Smooth muscle cell (in vitro differentiated cells): ENCODE data around the gene DGCR6. TPM values are rescaled to one million over a fixed set of nuclear protein-coding genes. Genes with fewer than 3 reads are reported as not detected.
"Not testable (repeated sequence)": the region's sequence is repeated elsewhere in the genome, so short reads cannot be mapped to it uniquely, and the experiment has no call there.

Experiments
- DNase-seq: peaks from one replicate; lab custom pipeline; 2025; ENCODE audit not compliant: unreplicated experiment; lab: John Stamatoyannopoulos, UW
- H2AFZ ChIP-seq: fragments of 200-600 bp; sonication (generic); 2 replicates; pipeline ENCODE4 v1.6.0; 2016; ENCODE audit warnings: antibody characterized with exemption, low read depth, mild to moderate bottlenecking
- H3F3A ChIP-seq: fragments of 200-600 bp; sonication (generic); 2 replicates; pipeline ENCODE4 v1.6.0; 2017; ENCODE audit warnings: antibody characterized with exemption, low read depth
- H3K27ac ChIP-seq: fragments of 200-600 bp; sonication (generic); 2 replicates; pipeline ENCODE4 v1.5.1; 2016; ENCODE audit warnings: low read depth, mild to moderate bottlenecking
- H3K27me3 ChIP-seq: fragments of 200-600 bp; sonication (generic); 2 replicates; pipeline ENCODE4 v1.6.1; 2016; ENCODE audit warnings: low read depth, mild to moderate bottlenecking
- H3K36me3 ChIP-seq: fragments of 200-600 bp; sonication (generic); 2 replicates; pipeline ENCODE4 v1.5.1; 2016; ENCODE audit warnings: low read depth
- H3K4me1 ChIP-seq: fragments of 200-600 bp; sonication (generic); 2 replicates; pipeline ENCODE4 v1.5.1; 2016; ENCODE audit warnings: low read depth
- H3K4me2 ChIP-seq: fragments of 200-600 bp; sonication (generic); 2 replicates; pipeline ENCODE4 v1.6.0; 2016; ENCODE audit warnings: mild to moderate bottlenecking
- H3K4me3 ChIP-seq: fragments of 200-600 bp; sonication (generic); 2 replicates; pipeline ENCODE4 v1.5.1; 2016; ENCODE audit warnings: mild to moderate bottlenecking
- H3K79me2 ChIP-seq: fragments of 200-600 bp; sonication (generic); 2 replicates; pipeline ENCODE4 v1.6.0; 2016; ENCODE audit warnings: low read depth, mild to moderate bottlenecking
- H3K9ac ChIP-seq: fragments of 200-600 bp; sonication (generic); 2 replicates; pipeline ENCODE4 v1.6.0; 2016; ENCODE audit warnings: low read depth
- H3K9me3 ChIP-seq: fragments of 200-600 bp; sonication (generic); replicated peaks from 2 replicates; pipeline ENCODE4 v1.5.1; 2016; ENCODE audit warnings: low read depth
- H4K20me1 ChIP-seq: fragments of 200-600 bp; sonication (generic); 2 replicates; pipeline ENCODE4 v1.6.0; 2016; ENCODE audit warnings: low read depth
- WGBS: methylation state at CpG from one replicate; pipeline ENCODE4 v1.1.7; 2016; ENCODE audit warnings: low lambda C conversion rate; 5-methylcytosine and 5-hydroxymethylcytosine counted together
- polyA plus RNA-seq: library from polyadenylated mRNA; unstranded; fragments of >200 nt; fragmentation: Nextera tagmentation; extraction: Ambion mirVana; gene quantifications from 2 replicates; pipeline ENCODE4 v1.2.1, GENCODE V29; 2016
- total RNA-seq: library from RNA; depleted of rRNA; stranded (reverse); fragments of >200 nt; gene quantifications from 2 replicates; pipeline ENCODE4 v1.2.3, GENCODE V29; 2014
- TF ChIP-seq, protein P1 (sequence below): fragments of 200-600 bp; sonication (generic); IDR thresholded peaks from 2 replicates; pipeline ENCODE4 v1.5.1; 2017; ENCODE audit warnings: borderline replicate concordance, mild to moderate bottlenecking, antibody characterized with exemption; ENCODE audit not compliant: insufficient read depth, poor library complexity, severe bottlenecking

DGCR6 gene
- total and polyA plus RNA-seq, 2 experiments from 2014 or later = 3.1 to 4.9 TPM

DNA sequence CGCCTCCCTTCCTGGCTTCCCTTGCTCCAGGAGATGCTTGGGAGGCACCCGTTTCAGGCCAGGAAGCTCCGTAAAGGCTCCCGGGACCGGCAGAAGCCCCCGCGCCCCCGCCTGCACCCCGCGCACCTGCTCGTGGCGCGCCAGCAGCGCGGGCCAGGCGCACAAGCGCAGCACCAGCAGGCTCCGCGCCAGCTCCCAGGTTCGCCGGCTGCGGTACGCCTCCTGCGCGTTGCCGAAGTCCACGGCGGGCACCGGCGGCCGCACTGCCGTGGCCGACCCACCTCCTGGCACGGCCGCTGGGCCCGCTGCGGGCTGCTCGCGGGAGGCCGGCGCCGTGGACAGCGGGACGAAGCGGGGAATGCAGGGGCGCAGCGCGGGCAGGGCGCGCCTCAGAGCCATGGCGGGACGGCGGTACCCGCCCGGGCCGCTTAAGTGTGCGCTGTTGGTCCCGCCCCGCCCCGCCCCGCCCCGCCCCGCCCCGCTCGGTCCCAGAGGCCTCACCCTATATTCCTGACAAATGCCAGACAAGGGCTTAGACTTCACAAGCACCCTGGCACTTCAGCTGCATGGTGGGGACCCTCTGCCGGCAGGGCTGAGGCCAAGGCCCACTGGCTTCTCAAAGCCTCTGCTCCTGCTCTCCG, 29.9 kb downstream of the DGCR6 start, which contains the start of gene PRODH:
TSS of gene PRODH (minus strand) at position 405 of the 641 bp plus-strand sequence. CDS start at position 399, 6 bp downstream.
- no CpG with 5 or more reads among the region's 67 CpGs for WGBS
- Histone ChIP-seq H3K4me1 (no peaks in the 10 kb centered on the region), H3K27me3 (no peaks in the 10 kb centered on the region), H3K9me3 (no peaks in the 10 kb centered on the region), H2AFZ (no peak within 1 kb of the TSS), H3K4me2 (no peak within 1 kb of the TSS), H3K4me3 (no peak within 1 kb of the TSS), H3K79me2 (no peaks in the 10 kb centered on the region), H3K36me3 (no peaks in the 10 kb centered on the region), H3K27ac (no peak within 1 kb of the TSS), H3K9ac (no peak within 1 kb of the TSS), H4K20me1 (no peaks in the 10 kb centered on the region), H3F3A (no peaks in the 10 kb centered on the region)
- DNase-seq = no peak
- TF ChIP-seq, protein P1, sequence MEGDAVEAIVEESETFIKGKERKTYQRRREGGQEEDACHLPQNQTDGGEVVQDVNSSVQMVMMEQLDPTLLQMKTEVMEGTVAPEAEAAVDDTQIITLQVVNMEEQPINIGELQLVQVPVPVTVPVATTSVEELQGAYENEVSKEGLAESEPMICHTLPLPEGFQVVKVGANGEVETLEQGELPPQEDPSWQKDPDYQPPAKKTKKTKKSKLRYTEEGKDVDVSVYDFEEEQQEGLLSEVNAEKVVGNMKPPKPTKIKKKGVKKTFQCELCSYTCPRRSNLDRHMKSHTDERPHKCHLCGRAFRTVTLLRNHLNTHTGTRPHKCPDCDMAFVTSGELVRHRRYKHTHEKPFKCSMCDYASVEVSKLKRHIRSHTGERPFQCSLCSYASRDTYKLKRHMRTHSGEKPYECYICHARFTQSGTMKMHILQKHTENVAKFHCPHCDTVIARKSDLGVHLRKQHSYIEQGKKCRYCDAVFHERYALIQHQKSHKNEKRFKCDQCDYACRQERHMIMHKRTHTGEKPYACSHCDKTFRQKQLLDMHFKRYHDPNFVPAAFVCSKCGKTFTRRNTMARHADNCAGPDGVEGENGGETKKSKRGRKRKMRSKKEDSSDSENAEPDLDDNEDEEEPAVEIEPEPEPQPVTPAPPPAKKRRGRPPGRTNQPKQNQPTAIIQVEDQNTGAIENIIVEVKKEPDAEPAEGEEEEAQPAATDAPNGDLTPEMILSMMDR = no peak

DNA sequence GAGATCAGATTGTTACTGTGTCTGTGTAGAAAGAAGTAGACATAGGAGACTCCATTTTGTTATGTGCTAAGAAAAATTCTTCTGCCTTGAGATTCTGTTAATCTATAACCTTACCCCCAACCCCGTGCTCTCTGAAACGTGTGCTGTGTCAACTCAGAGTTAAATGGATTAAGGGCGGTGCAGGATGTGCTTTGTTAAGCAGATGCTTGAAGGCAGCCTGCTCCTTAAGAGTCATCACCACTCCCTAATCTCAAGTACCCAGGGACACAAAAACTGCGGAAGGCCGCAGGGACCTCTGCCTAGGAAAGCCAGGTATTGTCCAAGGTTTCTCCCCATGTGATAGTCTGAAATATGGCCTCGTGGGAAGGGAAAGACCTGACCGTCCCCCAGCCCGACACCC, 32.6 kb downstream of the DGCR6 start:
- H3K4me3 ChIP-seq, H3F3A ChIP-seq, H3K4me2 ChIP-seq, H3K79me2 ChIP-seq, H3K36me3 ChIP-seq, H3K27ac ChIP-seq, H3K9me3 ChIP-seq, H3K27me3 ChIP-seq, DNase-seq, H2AFZ ChIP-seq, H4K20me1 ChIP-seq, H3K9ac ChIP-seq, H3K4me1 ChIP-seq: not testable (repeated sequence)
- 15% methylated on average over 5 of the region's 8 CpGs for WGBS

DNA sequence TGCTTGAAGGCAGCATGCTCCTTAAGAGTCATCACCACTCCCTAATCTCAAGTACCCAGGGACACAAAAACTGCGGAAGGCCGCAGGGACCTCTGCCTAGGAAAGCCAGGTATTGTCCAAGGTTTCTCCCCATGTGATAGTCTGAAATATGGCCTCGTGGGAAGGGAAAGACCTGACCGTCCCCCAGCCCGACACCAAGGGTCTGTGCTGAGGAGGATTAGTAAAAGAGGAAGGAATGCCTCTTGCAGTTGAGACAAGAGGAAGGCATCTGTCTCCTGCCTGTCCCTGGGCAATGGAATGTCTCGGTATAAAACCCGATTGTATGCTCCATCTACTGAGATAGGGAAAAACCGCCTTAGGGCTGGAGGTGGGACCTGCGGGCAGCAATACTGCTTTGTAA, 41.0 kb downstream of the DGCR6 start:
- not testable (repeated sequence) for H3K4me1 ChIP-seq, H3K9ac ChIP-seq
- WGBS = 10% methylated on average over 3 of the region's 9 CpGs

DNA sequence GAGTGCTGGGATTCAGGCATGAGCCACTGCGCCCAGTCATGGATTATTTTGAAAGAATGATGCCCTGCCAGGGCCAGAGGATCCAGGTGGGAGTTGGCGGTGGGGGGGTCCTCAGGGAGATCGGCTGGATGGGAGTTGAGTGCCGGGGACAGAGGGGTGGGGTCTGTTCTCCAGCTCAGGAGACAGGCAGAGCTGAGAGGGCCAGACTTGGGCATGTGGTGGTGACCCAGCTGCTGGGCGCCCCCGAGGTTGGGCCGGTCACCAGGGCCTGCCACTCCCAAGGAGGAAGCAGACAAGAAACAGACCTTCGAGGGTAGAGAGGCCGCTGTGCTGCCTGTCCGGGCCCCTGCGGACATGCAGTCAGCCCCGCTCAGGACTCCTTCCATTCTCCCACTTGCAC, 41.8 kb downstream of the DGCR6 start:
- Histone ChIP-seq H3K27me3 (peaks cover 5% of the 10 kb centered on the region), H3K4me2 (no peak overlapping the region), H4K20me1 (no peaks in the 10 kb centered on the region), H3K4me3 (no peak overlapping the region), H3K27ac (no peak overlapping the region), H3K9ac (no peak overlapping the region), H2AFZ (no peak overlapping the region), H3K79me2 (no peaks in the 10 kb centered on the region), H3K36me3 (no peaks in the 10 kb centered on the region), H3K4me1 (no peaks in the 10 kb centered on the region), H3K9me3 (no peaks in the 10 kb centered on the region), H3F3A (no peaks in the 10 kb centered on the region)
- TF ChIP-seq, protein P1 = no peak
- no peak for DNase-seq
- 73% methylated on average over 12 of the region's 12 CpGs for WGBS

More for the DNA sequence above, 41.0 kb downstream of the DGCR6 start:
- not testable (repeated sequence) for H3F3A ChIP-seq, H3K4me3 ChIP-seq, H2AFZ ChIP-seq, DNase-seq, H3K9me3 ChIP-seq, H3K27me3 ChIP-seq, H3K27ac ChIP-seq, H3K79me2 ChIP-seq, H3K36me3 ChIP-seq, H4K20me1 ChIP-seq, H3K4me2 ChIP-seq
